ENCODE measurements around the gene DIP2C.
"Not testable (repeated sequence)": the region's sequence is repeated elsewhere in the genome, so short reads cannot be mapped to it uniquely, and the experiment has no call there.

Gene DIP2C

DNA sequence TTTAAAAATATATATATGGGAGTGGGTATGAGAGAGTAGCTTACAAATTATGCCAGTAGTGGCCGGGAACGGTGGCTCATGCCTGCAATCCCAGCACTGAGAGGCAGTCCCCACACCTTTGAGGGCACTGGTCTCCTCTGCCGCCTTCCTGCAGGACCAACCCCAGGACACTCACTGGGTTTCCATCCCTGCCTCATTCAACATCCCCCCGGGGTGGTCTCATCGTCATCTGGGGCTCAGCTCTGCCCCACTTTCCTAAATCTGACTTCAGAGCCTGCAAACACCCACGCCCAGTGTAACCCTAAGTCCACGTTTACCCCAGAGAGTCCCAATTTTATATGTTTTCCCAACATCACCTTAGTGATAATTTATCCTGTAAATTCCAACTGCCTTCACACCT is 96.5 kb downstream of the DIP2C start:
- DNase-seq, result no peak

DNA sequence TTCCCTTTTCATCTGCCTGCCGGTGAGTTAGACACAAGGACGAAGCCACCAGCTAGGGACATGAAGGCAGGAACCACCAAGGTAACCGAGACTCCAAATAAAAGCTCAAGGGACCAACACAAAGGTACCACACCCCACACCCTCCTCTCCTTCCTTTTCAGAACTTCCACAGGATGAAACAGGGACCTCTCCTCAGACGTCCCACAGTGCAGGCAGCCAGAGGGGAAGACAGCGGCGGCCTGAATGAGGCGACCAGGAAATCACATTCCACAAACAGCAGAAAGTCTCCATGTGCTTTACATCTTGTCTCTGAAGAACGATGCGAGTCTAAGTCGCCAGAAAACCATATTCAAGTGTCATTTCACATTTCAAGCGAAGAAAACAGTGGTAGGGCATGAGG is 97.8 kb downstream of the DIP2C start:
- no peak for DNase-seq

DNA sequence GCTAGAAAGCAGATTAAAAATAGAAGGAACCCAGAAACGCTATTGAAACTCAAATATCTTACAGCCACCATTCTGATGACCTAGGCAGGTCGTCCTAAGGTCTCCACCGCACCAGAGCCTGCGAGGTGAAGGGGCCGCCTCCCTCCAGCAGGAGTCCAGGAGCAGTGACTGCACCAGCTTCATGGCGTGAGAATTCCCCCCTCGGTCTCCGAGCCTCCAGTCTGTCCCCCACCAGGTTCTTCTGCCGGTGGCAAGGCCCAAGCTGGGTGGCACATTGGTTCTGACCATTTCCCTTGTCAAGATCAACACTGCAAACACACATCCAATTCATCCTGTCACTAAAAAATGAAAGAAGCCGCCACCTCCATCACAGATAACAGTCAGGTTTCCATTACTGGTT is 98.7 kb downstream of the DIP2C start:
- no peak for DNase-seq

DNA sequence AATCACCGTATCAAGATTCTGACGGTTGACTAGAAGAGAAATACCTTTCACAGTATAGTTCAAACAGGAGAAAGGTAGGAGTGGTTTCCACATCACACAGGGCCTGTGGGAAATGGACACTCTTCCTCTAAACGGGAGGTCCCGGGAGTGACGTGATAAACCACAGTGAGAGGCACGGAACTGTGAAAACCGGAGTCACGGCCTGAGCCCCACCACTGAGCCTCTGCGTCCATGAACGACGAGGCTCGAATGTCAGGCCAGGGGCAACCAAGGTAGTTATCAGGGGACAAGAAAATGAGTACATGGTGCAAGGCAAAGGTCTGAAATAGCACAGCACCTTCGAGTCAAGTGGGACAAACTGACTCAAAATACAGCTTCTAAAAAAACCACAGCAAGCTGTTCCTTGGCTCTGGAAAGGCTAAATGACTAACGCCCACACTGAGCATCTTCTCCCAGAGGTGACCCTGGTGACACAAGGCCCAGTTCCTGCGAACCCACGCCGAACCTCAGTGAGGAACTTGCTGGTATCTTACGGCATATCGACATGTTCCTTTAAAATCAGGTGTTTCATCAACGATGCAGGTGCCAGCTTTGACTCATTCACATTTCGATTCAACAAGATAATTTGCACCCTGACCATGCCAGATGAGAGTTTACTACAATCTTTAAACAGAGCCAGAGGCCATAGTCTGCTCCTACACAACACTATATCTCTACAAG is 99.3 kb downstream of the DIP2C start:
- no peak for DNase-seq

DNA sequence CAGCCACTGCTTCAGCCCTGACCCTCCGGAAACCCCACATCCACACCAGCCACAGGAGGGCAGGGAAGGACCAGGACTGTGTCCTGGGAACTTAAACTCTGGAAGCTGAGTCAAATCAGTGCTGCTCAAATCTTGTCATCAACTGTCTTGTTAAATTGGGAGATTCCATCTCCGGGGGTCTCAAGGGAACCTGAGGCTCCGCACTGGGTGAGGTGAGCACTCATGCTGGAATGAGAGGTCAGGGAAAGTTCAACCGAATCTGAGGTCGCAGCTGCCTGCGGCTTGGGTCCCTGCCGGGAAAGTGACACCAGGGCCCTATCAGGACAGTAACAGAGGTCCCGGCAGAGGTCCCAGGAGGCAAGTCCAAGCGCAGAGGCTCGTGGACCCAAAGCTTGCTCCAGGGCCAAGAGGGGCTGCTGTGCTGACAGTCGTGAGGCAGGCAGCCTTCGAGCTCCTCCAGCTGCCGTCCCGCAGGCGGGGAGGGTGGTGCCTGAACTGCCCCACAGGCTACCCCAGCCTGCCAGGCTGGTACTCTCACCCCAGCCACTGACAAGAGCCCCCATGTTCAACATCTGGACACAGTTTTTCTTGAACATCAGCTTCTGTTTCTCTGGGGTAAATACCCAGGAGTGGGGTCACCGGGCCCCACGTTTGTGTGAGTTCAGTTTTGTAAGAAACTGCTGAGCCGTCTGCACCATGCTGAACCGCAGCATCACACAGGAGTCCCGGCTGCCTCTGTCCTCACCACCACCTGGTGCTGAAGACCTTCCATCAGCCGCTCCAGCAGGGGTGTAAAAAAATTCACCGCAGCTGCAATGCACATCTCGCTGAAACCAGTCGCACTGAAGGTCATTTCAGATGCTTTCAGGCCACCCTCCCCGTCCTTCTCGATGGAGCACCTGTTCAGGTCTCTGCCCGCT is 101.0 kb downstream of the DIP2C start:
- DNase-seq, result no peak

DNA sequence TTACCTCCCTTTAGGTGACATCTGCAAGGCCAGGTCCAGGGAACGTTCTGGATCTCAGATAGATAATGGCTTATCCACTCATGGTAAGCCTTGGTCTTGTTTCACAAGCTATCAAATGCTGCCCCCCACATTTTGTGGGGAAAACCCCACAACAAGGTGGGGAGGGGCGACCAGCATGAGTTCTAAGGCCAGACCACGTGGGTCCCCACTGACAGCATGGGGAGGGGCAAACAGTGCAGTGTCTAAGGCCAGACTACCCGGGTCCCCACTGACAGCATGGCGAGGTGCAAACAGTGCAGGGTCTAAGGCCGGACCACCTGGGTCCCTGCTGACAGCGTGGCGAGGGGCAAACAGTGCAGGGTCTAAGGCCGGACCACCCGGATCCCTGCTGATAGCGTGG is 102.8 kb downstream of the DIP2C start:
- no peak for DNase-seq

DNA sequence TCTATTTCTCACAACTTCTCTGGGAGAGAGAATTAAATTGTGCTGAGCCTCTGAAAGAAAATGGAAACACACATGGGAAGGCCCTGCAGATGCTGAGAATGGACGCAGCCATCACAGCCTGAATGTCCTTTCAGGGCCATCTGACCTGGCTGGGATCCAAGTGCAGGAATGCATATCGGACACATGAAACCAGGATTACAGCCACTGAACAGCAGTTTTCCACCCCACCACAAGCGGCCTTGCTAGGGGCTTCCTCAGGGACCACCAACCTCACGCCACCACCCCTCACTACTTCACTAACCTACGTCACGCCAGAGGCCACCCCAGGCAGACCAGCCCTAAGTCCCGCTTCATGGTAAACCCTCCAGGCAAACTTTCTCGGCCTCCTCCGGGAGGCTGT is 103.3 kb downstream of the DIP2C start:
- DNase-seq, result no peak

DNA sequence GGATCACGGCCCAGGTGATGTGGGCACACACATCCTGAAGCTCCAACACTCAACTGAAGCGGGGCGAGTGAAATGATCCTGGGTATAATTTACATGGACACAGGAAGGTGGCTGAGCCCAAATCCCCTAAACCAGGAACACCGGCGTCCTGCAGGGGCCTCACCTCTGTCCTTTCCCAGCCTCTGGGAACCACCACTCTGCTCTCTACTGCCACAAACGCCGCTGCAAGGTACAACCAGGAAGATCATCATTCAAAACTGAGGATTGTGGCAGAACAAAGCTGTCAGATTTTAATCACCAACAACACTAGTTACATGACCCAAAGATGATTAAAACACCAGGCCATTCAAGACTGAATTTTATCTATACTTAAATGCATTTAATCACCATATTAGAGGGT is 104.0 kb downstream of the DIP2C start:
- DNase-seq, result no peak

DNA sequence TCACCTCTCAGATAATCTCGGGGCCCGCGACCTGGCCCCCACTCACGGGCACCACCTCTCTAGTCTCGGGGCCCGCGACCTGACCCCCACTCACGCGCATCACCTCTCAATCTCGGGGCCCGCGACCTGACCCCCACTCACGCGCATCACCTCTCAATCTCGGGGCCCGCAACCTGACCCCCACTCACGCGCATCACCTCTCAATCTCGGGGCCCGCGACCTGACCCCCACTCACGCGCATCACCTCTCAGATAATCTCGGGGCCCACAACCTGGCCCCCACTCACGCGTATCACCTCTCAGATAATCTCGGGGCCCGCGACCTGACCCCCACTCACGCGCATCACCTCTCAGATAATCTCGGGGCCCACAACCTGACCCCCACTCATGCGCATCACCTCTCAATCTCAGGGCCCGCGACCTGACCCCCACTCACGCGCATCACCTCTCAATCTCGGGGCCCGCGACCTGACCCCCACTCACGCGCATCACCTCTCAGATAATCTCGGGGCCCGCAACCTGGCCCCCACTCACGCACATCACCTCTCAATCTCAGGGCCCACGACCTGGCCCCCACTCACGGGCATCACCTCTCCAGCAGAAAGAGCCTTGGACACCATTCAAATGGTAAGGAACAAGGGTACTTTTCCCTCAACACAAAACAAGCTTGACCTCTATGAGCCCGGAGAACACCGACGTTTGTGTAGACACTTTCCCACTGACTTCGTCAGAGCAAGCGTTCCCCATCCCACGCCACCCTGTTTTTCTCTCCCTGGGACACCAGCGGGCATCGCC is 104.8 kb downstream of the DIP2C start:
- DNase-seq, result not testable (repeated sequence)

DNA sequence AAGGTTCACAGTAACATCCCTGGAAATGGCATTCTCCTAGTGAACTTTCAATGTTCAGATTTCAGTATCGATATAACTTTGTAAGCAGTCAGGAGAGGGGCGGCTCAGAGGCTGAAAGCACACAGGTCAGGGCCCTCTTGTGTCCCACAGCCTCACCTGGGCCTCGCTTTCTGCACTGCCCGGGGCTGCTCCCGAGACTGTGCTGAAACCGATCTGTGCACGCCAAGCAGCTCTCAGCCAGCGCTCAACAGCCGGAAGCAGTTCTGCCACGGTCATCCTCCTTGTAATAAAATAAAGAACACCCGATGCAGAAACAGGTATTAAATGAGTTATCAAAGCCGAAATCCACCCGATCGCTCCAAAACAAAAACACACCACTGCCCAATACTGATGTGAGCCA is 106.0 kb downstream of the DIP2C start:
- DNase-seq, result no peak

DNA sequence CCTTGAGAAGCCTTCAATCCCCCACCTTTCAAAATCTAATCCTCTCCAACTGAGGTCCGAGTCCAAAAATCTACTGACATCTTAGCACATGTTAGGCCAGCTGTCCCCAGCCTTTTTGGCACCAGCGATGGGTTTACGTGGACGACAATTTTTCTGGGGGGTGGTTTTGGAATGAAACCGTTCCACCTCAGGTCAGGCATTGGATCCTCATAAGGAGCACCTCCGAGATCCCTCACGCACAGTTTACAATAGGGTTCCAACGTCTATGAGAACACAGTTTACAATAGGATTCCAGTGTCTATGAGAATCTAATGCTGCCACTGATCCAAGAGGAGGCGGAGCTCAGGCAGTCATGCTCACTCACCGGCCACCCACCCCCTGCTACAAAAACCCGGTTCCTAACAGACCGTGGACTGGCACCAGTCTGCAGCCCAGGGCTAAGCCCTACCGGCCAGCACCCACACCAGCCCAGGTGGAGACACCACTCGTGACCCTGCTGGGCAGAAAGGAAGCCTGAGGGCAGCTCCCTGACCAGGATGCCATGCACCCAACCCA is 107.6 kb downstream of the DIP2C start:
- DNase-seq, result no peak

DNA sequence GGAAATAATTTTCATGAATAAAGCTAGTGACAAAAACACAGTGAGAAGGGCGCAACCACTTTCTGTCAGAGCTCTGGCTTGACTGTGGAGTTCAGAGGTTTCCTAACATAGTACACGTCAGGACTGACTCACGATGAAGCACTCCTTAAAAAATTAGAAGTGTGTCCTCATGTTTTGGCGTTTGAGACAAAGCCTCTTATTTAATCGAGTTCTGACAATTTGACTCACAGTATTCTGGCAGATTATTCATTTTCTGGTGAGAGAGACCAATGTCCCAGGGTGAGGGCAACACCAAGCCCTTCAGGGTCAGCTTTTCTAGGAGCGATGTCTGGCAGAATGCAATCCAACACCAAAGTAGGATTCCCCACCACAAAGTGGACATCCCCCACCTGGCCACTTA is 108.7 kb downstream of the DIP2C start:
- DNase-seq, result no peak

DNA sequence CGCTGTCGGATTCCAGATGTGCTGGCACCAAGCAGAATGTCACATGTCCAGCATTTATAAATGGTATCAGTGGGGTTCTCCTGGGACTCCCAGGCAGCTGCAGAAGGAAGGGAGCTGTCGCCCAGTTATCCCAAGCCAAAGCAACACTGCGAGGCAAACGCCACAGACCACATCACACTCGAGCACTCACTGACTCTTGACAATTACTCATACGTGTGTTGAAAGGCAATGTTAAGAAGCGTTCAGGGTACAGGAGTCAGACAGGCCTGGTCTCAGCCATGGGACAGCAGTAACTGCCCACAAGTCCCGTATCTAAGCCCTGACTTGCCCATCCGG is 113.4 kb downstream of the DIP2C start:
- DNase-seq, result no peak

DNA sequence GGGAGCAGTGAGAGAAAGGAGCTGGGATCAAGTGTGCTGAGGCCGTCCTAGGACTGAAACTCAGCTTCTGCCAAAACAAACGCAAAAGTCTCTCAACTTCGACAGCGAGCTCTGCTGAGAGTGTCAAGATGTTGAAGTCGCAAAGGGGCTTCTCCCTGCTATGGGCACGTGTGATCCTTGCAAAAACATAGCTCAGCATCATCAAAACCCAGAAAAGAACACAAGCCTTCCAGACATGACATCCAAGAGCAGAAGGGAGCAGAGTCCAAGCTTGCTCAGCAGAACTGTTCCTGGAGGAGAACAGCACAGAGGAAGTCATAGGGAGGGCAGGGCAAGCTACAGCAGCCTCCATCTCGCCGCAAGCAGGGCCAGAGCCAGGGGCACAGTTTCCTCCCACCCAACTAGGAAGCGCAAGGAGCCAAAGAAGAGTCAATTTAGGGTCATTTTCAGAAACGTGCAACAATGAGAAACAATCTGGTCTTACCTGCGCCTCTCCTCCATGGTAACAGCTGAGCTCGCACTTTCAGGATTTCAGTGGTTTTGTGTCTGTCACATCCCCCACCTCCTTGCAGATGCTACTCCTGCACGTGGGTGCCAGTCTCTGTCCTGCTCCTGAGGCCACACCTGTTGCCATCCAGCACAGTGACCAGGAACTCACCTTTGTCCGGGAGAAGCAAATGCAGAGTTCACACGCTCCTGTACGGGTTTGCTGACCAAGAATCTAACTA is 113.9 kb downstream of the DIP2C start:
- no peak for DNase-seq

DNA sequence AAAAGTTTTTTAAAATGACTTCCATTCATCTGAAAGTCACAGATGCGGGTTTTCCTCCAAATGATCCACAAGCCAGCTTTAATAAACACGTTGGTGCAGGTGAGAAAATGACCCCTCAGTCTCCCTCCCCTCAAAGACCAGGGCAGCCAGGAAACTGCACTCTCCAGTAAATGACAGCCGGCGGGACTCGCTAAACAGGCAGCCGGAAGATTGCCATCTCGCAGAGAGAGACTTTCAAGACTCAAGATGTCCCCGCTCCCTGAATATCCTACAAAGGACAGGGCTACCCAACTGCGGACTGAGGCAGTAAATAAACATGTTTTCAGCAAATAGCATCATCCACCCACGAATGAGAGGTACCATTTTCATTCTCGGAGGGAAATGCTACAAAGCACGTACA is 116.8 kb downstream of the DIP2C start:
- no peak for DNase-seq

DNA sequence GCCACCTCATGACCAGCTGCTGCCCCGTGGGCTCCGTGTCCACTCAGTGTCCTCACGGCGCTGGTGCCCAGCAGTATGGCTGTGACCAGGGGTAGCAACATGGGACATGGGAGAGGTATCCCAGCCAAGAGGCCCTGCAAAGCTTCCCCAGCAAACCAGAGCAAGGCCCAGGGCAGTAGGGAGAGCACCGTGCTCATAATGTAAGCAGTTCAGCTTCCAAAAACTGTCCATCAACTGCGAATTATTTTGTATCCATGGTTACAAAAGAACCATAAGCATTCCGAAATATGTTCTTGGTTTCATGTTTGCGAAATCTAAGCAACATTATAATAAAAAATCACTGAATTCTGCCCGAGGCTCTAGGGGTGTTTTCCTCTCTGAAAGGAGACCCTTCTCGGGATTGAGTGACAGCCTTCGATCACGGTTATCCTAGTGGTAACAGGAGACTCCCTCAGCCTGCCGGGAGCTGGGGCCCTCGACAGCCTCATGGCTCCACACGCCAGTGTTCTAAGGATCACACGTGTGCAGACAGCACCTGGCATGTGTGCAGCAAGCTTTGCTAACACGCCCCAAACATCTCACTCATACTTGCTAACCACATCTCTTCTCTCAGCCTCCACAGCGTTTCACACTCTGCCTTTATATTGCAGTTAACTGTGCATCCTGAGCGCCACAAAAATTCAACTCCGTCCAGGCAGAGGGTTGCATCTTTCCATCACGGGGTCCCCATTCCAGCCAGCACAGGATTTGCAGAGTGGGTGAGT is 117.6 kb downstream of the DIP2C start:
- DNase-seq, result no peak

DNA sequence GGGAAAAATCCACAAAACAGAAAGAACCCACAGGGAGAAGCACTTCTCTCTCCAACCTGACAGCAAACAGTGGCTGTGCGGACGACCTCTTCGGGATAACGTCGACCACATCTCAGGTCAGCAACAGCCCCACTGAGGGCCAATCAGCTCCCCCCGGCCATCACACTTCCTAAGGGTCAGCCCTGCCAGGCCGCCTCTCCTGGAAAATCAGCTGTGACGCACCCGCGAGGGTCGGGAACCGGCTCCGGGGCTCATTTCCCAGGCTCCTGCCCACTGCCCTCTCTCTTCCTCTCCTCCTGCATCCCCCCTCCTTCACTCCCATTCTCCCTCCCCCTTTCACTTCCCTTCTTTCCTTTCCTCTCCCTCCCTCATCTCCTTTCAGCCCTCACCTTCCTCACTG is 118.3 kb downstream of the DIP2C start:
- no peak for DNase-seq

DNA sequence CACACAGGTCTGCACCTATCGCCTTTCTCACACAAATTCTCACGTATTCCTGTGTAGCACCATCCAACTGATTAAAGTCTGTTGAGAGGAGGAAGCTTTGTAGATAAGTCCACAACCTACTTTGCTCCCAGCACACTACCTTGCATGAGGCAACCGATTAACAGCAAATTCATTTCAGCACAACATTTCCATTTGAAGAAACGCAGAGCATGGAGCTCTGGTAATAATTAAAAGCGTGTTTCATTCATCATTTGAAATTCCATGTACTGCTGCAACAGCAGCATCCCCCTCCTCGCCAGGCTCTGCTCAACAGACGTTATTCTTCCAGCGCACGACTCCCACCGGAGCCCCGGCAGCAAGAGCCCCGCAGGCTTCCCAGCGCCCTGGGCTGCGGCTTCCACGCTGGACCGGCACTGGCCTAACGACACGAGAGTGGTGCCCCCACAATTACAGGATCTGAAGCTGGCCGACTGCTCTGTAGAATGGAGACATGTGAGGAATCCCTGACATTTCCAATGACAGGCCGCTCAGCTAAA is 118.8 kb downstream of the DIP2C start:
- no peak for DNase-seq

DNA sequence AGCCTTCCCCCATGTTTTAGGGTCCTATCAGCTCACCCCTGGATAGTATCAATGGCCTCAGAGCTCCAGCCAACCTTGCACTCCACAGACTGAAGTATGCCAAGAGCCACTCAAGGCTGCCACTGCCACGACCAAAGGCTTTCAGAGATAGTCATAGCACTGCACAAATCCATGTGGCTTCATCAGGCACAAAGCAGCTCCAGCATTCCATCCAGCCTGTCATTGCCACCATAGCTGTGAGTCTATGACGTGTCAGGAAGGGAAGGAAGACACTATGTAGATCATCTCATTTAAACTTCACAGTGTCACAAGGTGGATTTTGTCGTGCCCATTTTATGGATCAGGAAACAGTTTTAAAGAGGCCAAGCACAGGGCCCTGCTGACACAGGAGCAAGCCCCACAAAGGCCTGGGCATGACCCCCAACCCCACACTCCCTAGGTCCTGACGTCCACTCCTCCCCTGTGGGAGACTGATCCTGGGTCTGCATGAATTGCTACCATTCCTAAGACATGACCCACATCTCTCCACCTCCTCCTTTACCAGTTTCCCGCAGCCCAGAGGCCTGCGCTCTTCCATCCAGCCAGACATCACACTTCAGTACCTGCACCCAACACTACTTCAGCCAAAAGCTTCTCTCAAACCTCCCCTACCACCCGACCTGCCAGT is 119.4 kb downstream of the DIP2C start:
- DNase-seq, result no peak

DNA sequence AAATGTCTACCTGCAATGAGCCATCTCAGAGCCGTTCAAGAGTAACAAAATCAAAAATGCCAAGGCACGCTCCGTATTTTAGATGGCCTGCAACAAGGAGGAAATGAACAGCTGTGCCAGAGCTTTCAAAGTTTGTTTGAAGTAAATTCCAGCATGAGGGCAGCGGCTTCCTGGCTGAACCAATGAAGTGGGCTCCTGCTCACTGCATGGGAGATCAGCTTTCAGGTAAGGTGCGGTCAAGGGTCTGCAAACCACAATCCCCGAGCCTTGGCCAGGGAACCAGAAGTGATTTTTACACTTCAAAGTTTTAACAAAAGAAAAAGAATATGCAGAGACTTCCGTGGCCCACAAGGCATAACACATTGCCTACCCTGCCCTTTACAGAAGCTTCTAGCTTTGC is 120.6 kb downstream of the DIP2C start:
- DNase-seq, result no peak

DNA sequence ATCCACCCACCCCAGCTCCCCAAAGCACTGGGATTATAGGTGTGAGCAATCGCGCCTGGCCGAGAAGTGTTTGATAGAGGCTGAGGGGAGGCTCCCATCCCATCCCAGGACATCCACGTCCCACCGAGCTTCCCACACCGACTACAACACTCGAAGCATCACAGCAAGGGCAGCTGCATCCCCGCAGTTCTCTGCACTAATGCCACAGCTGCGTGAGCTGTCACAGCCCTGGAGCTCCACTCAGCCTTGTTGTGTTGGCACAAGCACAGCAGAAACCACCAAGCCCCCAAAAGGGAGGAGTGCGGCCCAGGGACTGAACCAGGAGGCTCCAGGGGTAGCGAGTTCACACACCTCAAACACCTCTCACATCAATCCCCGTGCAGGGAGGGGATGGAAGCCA is 121.6 kb downstream of the DIP2C start:
- no peak for DNase-seq

Measured in NCI-H774 (cell line).